ENCODE data around the gene CYFIP1. TPM values are rescaled to one million over a fixed set of nuclear protein-coding genes. Genes with fewer than 3 reads are reported as not detected.

The CYFIP1 gene
- total and polyA plus RNA-seq, 10 of the 15 experiments (the other 5 are each of a cell fraction or from before 2014, with no cell fraction given): 3.5 to 46.2 (median 28.3) TPM

DNA sequence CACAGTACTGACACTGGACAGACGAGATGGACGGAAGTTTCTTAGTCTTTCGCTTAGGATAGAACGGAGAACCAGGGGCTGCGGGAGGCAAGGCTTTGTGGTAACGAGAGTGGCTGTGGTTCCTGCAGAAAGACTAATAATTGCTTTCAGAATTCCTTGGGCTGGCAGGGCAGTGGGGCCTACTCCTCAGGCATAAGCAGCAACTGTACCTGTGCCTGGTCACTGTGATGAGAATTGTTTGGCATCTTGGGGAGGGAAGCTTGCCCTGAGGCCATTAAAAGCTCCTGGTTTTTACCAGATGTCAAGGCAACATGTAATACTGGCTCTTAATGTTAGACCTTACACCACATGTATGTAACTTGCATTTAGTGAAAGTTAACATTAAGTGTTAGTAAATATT is 134.1 kb downstream of the CYFIP1 start (continued):
- TF ChIP-seq, protein P1, sequence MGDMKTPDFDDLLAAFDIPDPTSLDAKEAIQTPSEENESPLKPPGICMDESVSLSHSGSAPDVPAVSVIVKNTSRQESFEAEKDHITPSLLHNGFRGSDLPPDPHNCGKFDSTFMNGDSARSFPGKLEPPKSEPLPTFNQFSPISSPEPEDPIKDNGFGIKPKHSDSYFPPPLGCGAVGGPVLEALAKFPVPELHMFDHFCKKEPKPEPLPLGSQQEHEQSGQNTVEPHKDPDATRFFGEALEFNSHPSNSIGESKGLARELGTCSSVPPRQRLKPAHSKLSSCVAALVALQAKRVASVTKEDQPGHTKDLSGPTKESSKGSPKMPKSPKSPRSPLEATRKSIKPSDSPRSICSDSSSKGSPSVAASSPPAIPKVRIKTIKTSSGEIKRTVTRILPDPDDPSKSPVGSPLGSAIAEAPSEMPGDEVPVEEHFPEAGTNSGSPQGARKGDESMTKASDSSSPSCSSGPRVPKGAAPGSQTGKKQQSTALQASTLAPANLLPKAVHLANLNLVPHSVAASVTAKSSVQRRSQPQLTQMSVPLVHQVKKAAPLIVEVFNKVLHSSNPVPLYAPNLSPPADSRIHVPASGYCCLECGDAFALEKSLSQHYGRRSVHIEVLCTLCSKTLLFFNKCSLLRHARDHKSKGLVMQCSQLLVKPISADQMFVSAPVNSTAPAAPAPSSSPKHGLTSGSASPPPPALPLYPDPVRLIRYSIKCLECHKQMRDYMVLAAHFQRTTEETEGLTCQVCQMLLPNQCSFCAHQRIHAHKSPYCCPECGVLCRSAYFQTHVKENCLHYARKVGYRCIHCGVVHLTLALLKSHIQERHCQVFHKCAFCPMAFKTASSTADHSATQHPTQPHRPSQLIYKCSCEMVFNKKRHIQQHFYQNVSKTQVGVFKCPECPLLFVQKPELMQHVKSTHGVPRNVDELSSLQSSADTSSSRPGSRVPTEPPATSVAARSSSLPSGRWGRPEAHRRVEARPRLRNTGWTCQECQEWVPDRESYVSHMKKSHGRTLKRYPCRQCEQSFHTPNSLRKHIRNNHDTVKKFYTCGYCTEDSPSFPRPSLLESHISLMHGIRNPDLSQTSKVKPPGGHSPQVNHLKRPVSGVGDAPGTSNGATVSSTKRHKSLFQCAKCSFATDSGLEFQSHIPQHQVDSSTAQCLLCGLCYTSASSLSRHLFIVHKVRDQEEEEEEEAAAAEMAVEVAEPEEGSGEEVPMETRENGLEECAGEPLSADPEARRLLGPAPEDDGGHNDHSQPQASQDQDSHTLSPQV (IDR thresholded peaks at IDR 0.05): no peak
- TF ChIP-seq IKZF2 (IDR thresholded peaks at IDR 0.05): no peak
- TF ChIP-seq, protein P2, sequence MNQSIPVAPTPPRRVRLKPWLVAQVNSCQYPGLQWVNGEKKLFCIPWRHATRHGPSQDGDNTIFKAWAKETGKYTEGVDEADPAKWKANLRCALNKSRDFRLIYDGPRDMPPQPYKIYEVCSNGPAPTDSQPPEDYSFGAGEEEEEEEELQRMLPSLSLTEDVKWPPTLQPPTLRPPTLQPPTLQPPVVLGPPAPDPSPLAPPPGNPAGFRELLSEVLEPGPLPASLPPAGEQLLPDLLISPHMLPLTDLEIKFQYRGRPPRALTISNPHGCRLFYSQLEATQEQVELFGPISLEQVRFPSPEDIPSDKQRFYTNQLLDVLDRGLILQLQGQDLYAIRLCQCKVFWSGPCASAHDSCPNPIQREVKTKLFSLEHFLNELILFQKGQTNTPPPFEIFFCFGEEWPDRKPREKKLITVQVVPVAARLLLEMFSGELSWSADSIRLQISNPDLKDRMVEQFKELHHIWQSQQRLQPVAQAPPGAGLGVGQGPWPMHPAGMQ (IDR thresholded peaks at IDR 0.05; ENCODE audit: borderline replicate concordance): no peak
- TF ChIP-seq JUND (IDR thresholded peaks at IDR 0.05; ENCODE audit: low read depth, low read length): no peak
- TF ChIP-seq SIN3A (IDR thresholded peaks at IDR 0.05; ENCODE audit: low read depth, low read length): no peak

DNA sequence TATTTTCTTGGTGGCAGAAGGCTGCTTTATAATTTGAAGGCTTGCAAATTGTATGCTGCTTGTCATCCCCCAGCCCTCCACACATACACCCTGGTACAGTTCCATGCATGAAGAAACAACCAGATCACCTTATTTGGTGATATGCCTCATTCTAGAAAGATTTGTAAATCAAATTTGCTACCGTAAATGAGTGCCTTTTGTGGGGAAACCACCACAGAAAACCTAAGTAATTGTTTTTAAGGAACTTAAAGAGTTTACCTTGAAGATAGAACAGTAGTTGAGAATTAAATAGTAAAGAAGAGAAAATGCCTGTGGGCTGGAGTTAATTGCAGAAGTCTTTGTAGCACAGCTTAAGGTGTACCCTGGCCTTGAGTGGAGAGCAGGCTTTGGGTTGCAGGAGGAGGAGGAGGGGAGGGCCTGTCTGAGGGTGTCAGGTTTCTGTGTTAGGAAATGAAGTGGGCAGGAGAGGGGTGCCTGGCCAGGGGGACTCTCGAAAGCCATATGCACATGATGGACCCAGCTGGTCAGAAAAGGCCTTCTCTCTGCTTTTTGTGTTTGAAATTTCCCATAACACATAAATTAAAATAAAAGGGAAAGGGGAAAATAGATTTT is 134.8 kb downstream of the CYFIP1 start:
- ChIA-PET CTCF (no interaction called here), RAD21 (ENCODE audit: unreplicated experiment) (no interaction called here), POLR2A (interaction anchor here (0.9 kb wide), 1 partner anchor 11 kb away, joined by 3 read pairs; no protein-coding TSS in a partner anchor), SMC1A (ENCODE audit: uncharacterized antibody, unreplicated experiment) (no interaction called here)
- peak overlapping the region; percentile 35 for H3K27ac ChIP-seq (ENCODE audit: control insufficient read depth, insufficient read depth)
- no peak overlapping the region for H3K9ac ChIP-seq (ENCODE audit: control insufficient read depth, insufficient read depth, low read length)
- peak; percentile 58 for ATAC-seq
- no peaks in the 10 kb centered on the region for H3K9me3 ChIP-seq (replicated peaks; ENCODE audit: control insufficient read depth, insufficient read depth, low read length)
- H3K27me3 ChIP-seq (replicated peaks in 1 of 2; ENCODE audit: control insufficient read depth in 2 of 2, insufficient read depth in 2 of 2, low read length in 1 of 2): no peaks in the 10 kb centered on the region
- no peak for FAIRE-seq
- peaks cover 83% of the 10 kb centered on the region for H3K79me2 ChIP-seq (ENCODE audit: control insufficient read depth, insufficient read depth, low read length)
- H2AFZ ChIP-seq (ENCODE audit: control insufficient read depth, low read depth, low read length): no peak overlapping the region
- 25% methylated on average over 2 of the region's 2 CpGs for WGBS (ENCODE audit: insufficient coverage, insufficient replicate concordance, low lambda C conversion rate, missing lambda C conversion rate)
- BruUV-seq (replicated peaks): no TSS peak
- H3K4me3 ChIP-seq: no peak overlapping the region
- peaks cover 6% of the 10 kb centered on the region for H4K20me1 ChIP-seq (ENCODE audit: control insufficient read depth, insufficient read depth)
- intact Hi-C loops (cut with micrococcal nuclease; ENCODE audit: unreplicated experiment): no loop called here
- in situ Hi-C loops (cut with MboI): no loop called here
- no peak overlapping the region; the same call in 1 of the 2 replicates for H3K4me2 ChIP-seq (ENCODE audit: control insufficient read depth, insufficient read depth)
- TF ChIP-seq SRF (IDR thresholded peaks at IDR 0.05; ENCODE audit: low read depth in 2 of 2, low read length in 2 of 2) (peak in 1 of 2 experiments; percentile 53; a peak in 1 of 4 replicates), EED (IDR thresholded peaks at IDR 0.05; ENCODE audit: low read depth) (no peak), MYC (IDR thresholded peaks at IDR 0.05; ENCODE audit: insufficient read depth, insufficient read length, insufficient replicate concordance, low read length, severe bottlenecking) (no peak), BRCA1 (IDR thresholded peaks at IDR 0.05; ENCODE audit: low read depth, low read length) (no peak), BCL11A (IDR thresholded peaks at IDR 0.05; ENCODE audit: low read depth, low read length) (no peak), BMI1 (IDR thresholded peaks at IDR 0.05; ENCODE audit: borderline replicate concordance) (no peak), BACH1 (IDR thresholded peaks at IDR 0.05; ENCODE audit: borderline replicate concordance) (no peak)
- TF ChIP-seq, protein P3, sequence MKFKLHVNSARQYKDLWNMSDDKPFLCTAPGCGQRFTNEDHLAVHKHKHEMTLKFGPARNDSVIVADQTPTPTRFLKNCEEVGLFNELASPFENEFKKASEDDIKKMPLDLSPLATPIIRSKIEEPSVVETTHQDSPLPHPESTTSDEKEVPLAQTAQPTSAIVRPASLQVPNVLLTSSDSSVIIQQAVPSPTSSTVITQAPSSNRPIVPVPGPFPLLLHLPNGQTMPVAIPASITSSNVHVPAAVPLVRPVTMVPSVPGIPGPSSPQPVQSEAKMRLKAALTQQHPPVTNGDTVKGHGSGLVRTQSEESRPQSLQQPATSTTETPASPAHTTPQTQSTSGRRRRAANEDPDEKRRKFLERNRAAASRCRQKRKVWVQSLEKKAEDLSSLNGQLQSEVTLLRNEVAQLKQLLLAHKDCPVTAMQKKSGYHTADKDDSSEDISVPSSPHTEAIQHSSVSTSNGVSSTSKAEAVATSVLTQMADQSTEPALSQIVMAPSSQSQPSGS (IDR thresholded peaks at IDR 0.05; ENCODE audit: low read length): 0 out of 2 replicates have a peak, but pooled peaks have one; percentile 18
- H3K36me3 ChIP-seq (ENCODE audit: control insufficient read depth in 2 of 2, insufficient read depth in 2 of 2, low read length in 1 of 2): peaks cover 6 to 20% of the 10 kb centered on the region in 2 experiments
- H3K4me1 ChIP-seq (ENCODE audit: control insufficient read depth, insufficient read depth, low read length): peaks cover 9% of the 10 kb centered on the region
- DNase-seq (ENCODE audit: low read depth, low spot score): no peak

Measured in GM12878 (cell line).